GM21528 (cell line): ENCODE data around the gene G6PC2.
A peak's percentile ranks its signal among the peaks of the same experiment; 100 is the strongest.
"Not testable (repeated sequence)": the region's sequence is repeated elsewhere in the genome, so short reads cannot be mapped to it uniquely, and the experiment has no call there.

Source experiments
- ATAC-seq: cut with Tn5 transposase; IDR thresholded peaks from one replicate; pipeline ENCODE4 v1.9.1; 2021; ENCODE audit warnings: mild to moderate bottlenecking, moderate library complexity; ENCODE audit not compliant: unreplicated experiment, low FRiP score

G6PC2 gene

DNA sequence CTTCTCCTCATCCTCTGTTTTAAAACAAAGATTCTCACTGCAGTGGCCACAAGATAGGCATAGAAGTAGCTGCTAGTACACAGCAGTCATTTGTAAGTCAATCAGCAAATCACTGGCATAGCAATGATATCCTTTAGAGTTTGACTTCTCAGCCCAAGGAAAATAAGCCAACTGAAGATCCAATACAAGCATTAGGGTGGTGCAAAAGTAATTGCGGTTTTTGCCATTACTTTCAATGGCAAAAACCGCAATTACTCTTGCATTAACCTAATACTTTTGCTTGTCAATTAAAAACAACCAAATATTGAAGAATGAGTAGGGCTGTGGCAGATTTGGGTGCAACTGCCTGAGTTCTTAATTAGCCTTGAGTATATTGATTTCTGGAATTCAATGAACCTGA, 2.8 kb downstream of the G6PC2 start:
- ATAC-seq = no peak

DNA sequence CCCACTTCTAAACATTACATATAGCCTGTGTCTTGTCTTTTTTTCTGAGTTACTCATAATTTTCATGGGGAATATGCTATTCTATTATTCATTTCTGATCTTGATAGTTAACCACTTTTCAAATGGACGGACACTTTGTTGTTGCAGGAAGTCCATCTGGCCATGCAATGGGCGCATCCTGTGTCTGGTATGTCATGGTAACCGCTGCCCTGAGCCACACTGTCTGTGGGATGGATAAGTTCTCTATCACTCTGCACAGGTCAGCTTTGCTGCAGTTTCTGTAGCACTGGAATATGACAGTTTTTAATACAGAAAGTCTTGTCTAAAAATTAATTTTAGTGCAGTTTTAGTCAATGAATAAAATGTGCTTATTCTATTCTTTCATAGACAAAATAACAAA, 3.3 kb downstream of the G6PC2 start:
- no peak for ATAC-seq

DNA sequence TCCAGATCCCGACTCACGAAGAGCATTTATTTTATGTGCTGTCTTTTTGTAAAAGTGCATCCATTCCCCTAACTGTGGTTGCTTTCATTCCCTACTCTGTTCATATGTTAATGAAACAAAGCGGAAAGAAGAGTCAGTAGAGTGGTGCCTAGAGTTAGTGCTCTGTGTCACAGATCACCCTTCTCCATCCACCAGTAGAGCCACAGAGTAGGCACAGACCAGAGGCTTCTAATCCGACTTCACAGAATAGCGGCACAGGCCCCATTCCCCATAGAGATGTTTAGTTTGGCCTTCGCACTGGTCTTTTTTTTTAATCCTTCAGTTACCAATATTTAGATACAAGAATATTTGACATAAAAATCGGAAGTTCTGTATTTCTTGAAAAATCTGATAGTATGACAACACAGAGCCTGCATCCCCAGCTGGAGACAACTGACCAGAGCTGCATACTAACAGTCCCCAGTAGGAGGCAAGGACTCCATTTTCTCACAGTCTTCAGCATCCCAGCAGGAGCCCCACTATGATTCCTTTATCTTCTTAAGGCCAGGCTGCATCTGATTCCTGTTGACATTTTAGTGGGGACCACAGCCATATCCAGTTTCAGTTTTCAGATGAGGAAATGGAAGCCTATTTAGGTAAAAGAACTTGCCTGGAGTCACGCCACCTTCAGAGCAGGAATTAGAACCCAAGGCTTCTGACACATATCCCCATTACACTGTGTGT, 7.0 kb downstream of the G6PC2 start:
- ATAC-seq = no peak

DNA sequence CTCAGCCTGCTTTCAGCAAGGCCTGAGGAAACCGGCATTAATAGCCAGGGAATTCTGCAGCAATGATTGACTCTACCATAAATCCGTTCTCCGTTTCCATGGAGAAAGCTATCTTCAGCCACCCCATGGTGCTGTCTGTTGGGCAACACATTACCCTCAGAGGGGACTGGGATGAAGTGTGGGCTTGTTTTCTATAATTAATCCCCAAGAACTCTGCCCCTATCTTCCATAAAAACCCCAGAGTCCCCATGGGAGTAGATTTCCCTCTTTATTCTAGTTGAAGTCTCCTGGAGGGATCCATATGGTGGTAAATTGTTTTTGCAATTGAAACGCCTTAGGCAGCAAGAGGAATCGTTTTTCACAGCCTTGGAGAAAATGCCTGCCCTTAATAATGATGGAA, 9.2 kb downstream of the G6PC2 start:
- no peak for ATAC-seq

DNA sequence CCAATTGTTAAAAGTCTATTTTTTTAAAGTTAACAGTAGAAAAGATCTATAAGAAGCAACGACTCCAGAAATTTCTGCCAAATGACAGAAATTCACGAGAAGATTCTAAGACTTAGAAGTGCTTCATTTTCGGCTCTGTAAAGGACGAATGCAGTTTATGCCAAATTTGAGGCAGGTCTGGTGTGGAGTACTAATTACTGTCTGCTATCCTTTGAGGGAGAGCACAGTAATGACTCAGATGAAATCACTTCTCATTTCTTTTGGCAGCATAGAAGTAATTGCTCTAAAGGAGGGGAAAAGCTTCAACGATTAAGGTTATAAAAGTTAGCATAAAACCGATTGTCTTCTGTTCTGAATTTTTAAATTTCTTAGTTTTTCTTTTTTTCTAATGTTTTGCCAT, 11.4 kb downstream of the G6PC2 start:
- no peak for ATAC-seq

DNA sequence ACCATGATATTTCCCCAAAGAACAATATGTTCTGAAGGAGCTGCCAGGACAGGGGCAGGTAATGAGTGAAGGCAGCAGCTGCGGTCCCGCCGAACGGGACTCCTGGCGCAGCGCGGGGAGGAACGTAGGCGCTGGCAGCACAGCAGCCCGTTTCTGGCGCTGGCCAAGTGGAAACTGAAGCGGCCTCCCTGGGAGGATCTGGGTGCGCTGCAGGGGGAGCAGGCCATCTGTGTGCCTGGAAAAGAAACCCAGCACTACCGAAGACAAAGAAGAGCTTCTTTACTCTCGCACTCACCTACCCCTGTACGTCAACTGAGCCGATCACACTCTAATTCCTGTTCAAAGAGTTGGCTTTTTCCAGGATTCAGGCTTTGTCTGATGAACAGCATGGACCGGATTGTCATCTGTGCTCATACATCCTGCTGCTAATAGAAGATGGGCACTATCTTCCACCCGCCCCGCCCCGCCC, 11.8 kb downstream of the G6PC2 start:
- no peak for ATAC-seq

DNA sequence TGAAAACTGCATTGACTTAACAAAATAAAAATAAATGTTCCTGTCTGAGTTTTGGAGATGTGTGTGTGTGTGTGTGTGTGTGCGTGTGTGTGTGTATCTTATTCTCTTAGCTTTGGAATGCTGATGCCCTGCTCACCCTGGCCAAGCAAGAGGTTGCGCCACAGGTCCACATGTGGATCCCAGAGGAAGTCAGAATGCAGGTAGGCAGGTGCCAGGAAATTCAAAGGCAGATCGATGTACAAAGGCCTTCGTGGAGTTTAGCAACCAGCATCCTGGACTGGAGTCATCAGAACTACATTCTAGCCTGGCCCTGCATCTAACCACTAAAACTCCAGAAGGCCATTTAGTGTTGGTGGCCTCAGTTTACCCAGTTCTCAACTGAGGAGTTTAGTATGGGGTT, 12.4 kb downstream of the G6PC2 start:
- ATAC-seq = no peak

DNA sequence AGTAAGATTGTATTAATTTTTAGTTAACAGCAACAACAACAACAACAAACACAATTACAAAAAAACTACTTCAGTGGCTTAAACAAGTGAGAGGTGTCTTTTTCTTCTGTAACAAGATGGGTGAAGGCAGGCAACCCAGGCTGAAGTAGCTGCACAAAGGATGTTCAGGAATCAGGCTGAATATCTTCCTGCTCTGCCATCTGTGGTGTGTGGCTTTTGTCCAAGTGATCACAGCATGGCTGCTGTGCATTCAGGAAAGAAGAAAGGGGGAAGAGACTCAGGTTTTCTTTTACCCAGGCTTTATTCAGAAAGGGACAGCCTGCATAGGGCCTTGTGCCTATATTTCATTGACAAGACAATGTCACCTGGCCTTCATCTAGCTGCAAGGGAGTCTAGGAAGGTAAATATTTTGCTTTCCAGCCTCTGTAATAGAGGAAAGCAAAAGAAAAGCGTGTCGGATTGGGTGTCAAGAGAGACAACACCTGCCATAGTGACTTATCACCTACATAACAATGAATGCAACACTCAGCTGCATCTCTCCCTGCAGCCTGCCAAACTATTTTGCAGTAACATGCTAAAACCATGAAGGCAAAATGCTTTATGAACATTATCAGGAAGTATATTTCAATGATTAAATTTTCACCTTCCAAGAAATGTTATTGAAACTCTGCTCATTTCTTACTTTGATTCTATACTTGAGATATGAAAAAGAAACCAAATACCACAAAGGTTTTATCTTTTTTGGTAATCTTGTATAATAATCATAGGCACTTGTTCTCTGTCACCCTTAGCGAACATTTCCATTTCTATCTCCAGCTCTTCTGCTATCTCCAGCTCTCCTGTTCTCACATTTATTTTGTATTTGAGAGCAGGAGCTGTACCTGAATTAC, 14.6 kb downstream of the G6PC2 start:
- no peak for ATAC-seq

DNA sequence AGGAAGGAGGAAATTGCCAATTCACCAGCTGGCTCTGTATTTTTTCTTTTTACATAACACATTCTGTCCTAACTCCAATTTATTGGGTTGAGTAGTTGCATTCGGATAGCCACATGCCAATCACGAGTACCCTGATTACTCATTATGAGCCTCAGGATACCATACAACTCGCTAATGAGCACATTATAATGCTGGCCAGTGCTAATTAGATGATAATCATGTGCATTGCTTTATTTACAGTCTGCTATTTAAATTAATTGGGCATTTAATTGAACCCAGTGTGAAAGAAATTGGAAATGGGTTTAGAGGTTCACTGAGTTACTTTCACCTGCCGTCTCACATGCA, 15.2 kb downstream of the G6PC2 start:
- ATAC-seq = no peak

DNA sequence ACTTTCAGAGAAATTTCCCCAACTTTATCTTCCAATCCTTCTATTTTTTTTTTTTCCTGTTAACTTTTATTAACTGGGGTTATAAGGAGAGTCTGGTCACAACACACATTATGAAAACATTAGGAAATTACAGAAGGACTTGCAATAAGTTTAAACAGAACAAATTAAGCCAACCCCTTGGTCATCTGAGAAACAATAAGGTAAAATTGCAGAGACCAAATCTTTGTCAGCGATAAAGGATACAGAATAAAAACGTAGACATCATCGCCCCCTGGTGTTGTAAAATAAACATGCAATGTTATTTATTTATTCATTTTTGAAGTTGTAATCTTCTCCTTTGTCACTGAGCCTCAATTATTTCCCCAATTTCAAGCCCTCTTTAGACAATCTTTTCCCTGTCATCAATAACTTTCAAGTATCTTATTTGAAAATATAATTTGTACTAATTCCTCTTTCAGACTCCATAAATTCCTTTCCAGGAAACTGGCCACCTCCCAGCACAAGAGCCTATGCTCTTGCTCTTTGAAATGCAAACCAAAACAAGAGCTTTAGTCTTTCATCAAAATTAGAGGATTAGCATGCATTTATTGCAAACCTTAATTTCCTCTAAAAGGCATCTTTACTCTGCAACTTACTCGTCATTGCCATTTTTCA, 19.5 kb downstream of the G6PC2 start:
- no peak for ATAC-seq

DNA sequence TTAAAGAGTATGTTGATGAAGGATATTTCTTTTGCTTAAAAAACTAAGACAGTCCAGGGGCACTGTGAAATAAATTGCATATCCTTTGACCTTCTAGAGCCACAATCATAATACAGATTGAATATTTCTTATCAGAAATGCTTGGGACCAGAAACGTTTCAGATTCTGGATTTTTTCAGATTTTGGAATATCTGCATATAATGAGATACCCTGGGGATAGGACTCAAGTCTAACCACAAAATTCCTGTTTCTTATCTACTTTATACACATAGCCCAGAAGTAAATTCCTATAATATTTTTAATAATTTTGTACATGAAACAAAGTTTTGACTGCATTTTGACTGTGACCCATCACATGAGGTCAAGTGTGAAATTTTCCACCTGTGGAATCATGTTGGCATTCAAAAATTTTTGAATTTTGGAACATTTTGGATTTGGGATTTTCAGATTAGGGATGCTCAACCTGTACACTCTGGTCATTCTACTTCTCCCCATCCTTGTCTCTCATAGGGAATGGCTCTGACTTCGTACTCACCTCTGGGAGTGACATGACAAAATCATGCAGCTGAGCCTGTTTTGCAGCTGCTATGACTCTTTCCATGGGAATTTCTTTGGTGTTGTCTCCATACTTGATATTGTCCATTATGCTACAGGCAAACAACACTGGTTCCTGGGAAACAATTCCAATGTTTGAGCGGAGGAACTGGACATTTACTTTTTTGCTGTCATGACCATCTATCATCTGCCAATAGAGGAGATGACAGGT, 25.7 kb downstream of the G6PC2 start:
- no peak for ATAC-seq

DNA sequence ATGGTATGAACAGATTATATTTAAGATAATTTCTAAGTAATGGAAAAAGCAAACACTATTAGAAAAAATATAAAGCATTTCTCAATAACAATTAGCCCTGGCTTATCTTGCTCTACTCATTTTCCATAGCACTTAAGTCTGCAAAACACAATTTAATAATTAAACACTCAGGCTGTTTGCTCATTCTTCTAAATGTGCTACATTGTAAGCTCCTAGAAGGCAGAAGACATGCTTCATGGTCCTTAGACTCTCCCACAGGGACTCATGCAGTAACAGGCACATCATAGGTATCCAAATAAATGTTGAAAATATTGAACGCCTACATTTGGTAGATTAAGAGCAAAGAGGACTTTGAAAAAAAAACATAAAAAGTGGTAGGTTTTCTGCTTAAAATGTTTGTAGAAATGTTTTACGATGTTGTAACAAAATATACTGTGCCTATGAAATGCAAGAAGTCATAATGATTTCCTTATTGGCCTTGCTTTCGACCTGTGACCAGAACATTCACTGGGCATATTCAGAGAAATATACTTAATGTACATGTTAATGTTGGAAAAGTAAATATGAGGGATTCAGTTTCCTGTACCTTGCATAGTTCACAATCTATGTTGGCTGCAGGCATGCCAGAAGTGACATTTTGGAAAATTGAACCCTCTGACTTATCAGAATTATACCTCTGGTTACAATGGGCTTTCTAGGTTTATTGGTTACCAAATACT, 27.2 kb downstream of the G6PC2 start:
- no peak for ATAC-seq

DNA sequence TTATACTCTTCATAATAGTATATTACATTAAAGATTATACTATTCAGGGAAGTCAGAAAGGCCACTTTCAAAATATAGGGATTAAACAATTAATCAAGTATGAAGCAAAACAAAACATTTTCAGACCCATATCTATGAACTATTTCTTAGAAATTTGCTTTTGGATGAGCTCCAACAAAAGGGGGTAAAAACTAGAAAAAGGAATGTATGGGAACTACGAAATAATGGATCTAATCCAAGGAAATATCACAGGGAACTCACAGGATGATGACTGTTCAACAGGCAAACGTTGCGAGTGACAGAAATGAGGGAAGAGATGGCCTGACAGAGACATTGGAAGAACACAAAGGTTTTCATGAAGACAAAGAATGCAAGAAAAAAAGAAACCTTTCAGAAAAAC, 27.9 kb downstream of the G6PC2 start:
- no peak for ATAC-seq

DNA sequence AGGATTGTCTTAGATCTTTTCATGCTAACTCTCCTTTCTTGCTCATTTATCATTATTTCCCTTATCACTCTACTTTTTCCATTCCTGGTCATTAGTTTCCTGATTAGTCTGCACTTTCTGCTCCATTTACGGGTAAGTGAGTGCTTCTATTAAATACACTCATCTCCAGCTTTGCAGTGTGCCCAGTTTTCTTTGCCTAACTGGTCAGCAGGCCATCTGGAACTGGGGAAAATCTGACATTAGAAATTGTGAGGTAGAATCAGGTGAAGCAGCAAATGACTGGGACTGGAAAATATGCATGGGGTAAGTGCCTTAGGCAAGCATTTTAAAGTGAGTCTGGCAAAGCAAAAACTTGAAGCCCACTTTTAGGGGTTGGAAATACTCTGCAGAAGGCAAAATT, 29.2 kb downstream of the G6PC2 start:
- no peak for ATAC-seq

DNA sequence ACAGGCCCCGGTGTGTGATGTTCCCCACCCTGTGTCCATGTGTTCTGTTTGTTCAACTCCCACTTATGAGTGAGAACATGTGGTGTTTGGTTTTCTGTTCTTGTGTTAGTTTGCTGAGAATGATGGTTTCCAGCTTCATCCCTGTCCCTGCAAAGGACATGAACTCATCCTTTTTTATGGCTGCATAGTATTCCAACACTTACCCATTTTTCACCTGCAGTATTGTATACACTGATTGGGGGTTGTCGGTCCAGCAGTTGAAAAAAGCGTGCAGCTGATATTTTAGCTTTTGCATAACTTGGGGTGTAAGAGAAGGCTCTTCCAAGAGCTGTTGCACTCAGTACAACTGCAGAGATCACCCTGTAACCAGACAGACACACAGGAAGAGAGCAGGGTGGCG, 31.1 kb downstream of the G6PC2 start:
- not testable (repeated sequence) for ATAC-seq

DNA sequence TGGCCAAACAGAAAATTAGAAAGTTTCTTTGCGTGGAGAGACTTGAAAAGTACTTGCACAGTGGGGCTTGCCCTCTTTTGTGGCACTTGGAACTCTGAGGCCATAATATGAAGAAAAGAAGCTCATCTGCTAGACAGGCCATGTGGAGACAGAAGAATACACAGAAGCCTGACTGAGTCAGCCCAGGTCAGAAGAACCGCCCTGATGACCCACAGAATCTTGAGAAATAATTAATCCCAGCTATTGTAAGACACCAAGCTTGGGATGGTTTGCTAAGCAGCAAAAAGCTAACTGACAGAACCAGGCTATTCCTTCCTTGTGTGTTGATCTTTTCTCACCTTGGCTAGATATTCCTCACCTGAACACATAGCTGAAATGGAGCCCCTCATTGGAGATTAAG, 33.7 kb downstream of the G6PC2 start:
- no peak for ATAC-seq

DNA sequence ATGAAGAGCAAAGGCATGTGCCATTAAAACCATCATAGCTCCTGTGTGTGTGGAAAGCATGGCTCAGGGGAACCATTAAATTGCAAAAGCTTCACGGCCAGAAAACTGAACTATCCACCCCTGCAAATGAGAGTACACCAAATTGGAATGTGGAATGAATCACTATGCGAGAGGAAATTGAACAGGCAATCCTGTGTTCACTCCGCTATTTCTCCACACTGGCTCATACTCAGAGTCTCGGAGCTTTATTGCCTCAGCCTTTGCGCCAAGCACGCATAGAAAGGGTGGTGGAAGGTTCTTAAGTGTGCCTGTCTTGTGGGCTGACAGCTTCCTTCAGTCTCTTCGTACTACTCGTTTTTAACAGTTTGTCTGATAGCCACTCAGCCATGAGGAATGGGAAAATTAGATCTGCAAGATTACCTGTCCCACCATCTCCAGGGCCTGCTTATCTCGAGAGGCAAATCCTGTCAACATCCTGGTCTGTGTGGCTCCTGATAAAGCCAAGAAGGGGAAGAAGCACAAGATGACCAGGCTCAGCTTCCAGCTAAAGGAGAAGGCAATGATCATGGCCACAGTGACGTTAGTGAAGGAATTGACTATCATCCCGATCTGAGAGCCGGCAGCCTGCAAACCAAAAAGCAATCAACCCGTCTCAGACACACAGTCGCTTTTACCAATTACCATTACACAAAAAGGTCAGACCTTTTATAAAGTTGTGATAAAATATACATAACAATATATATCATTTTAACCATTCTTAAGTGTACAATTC, 34.9 kb downstream of the G6PC2 start:
- no peak for ATAC-seq

DNA sequence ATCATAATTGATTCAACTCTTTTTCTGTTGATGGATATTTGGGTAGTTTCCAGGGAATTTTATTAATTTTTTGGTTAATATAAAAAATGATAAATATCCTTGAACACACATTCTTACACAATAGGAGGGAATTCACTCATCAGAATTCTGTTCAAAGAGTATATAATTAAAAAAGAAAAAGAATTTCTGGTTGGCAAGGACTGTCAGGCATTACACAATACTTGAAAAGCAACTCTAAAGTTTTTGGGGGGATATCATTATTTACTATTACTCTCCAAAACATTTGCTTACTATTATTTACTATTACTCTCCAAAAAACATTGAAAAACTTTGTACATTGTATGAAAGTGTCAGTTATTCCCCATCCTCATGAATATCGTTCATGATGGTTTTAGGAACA, 38.0 kb downstream of the G6PC2 start:
- ATAC-seq = no peak

DNA sequence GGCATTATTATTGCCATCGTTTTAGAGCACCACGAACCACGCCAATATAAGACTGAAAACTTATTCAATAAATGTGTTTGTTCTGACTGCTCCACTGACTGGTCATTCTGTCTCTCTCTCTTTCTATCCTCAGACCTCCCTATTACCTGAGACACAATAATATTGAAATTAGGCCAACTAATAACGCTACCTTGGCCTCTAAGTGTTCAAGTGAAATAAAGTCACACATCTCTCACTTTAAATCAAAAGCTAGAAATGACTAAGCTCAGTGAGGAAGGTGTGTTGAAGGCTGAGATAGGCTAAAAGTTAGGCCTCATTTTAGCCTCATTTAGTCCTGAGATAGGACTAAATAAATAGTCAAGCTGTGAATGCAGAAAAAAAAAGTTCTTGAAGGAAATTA, 38.8 kb downstream of the G6PC2 start:
- ATAC-seq = peak; percentile 55
